Kidney epithelial cell (primary cell): ENCODE data around the gene ITM2B. TPM values are rescaled to one million over a fixed set of nuclear protein-coding genes. Genes with fewer than 3 reads are reported as not detected.
"Not testable (repeated sequence)": the region's sequence is repeated elsewhere in the genome, so short reads cannot be mapped to it uniquely, and the experiment has no call there.

Experiments
- DNase-seq: peaks from one replicate; pipeline ENCODE4 v3.0.0-alpha.2; 2010; ENCODE audit warnings: low read depth
- H3K27me3 ChIP-seq: 2 replicates; pipeline ENCODE4 v1.6.0; 2011; ENCODE audit warnings: low read length; ENCODE audit not compliant: control insufficient read depth, insufficient read depth
- H3K36me3 ChIP-seq: 2 replicates; pipeline ENCODE4 v1.5.1; 2011; ENCODE audit warnings: low read length; ENCODE audit not compliant: control insufficient read depth, insufficient read depth
- H3K4me3 ChIP-seq: 2 replicates; pipeline ENCODE4 v1.5.1; 2011; ENCODE audit warnings: low read depth, mild to moderate bottlenecking, control low read depth, low read length
- CTCF ChIP-seq: IDR thresholded peaks from 2 replicates; pipeline ENCODE4 v1.5.1; 2011; ENCODE audit warnings: mild to moderate bottlenecking, moderate library complexity, low read length, control low read depth, inconsistent platforms; ENCODE audit not compliant: insufficient read depth, poor library complexity, severe bottlenecking
- total RNA-seq: library from RNA; depleted of rRNA; stranded (reverse); fragments of >200 nt; gene quantifications from 2 replicates; pipeline ENCODE4 v1.2.3, GENCODE V29; 2015

Gene ITM2B
- total RNA-seq, 1 donor from 2014 or later = 246 TPM

- peak; percentile 86 for DNase-seq
- H3K36me3 ChIP-seq = no peaks in the 10 kb centered on the region
- TF ChIP-seq CTCF = no peak
Measured at GRCh38 chr13:48210178-48210577, 22.8 kb upstream of the ITM2B start.

GRCh38 chr13:48214519-48215121 lies 18.4 kb upstream of the ITM2B start:
- no peaks in the 10 kb centered on the region for H3K36me3 ChIP-seq
- H3K27me3 ChIP-seq = no peaks in the 10 kb centered on the region
- TF ChIP-seq CTCF = no peak
- no peak overlapping the region for H3K4me3 ChIP-seq
- DNase-seq = no peak

More at GRCh38 chr13:48210178-48210577, 22.8 kb upstream of the ITM2B start:
- no peaks in the 10 kb centered on the region for H3K27me3 ChIP-seq
- no peak overlapping the region for H3K4me3 ChIP-seq

- not testable (repeated sequence) for H3K27me3 ChIP-seq, H3K4me3 ChIP-seq, H3K36me3 ChIP-seq, DNase-seq
Measured at GRCh38 chr13:48215511-48216203, 17.3 kb upstream of the ITM2B start.

- no peak for DNase-seq
- TF ChIP-seq CTCF = no peak
- no peaks in the 10 kb centered on the region for H3K36me3 ChIP-seq
Measured at GRCh38 chr13:48216204-48216711, 16.7 kb upstream of the ITM2B start.

GRCh38 chr13:48220592-48220980 lies 12.4 kb upstream of the ITM2B start:
- no peak for DNase-seq
- no peak for TF ChIP-seq CTCF
- Histone ChIP-seq H3K27me3 (no peaks in the 10 kb centered on the region), H3K36me3 (no peaks in the 10 kb centered on the region), H3K4me3 (no peak overlapping the region)

More at GRCh38 chr13:48216204-48216711, 16.7 kb upstream of the ITM2B start:
- no peaks in the 10 kb centered on the region for H3K27me3 ChIP-seq
- H3K4me3 ChIP-seq = no peak overlapping the region

- DNase-seq = no peak
- no peaks in the 10 kb centered on the region for H3K27me3 ChIP-seq
- no peak overlapping the region for H3K4me3 ChIP-seq
- no peak for TF ChIP-seq CTCF
- no peaks in the 10 kb centered on the region for H3K36me3 ChIP-seq
Measured at GRCh38 chr13:48220981-48221685, 11.9 kb upstream of the ITM2B start.
